ENCODE data around the gene HEATR1. TPM values are rescaled to one million over a fixed set of nuclear protein-coding genes. Genes with fewer than 3 reads are reported as not detected.

Gene HEATR1
- total RNA-seq, 1 experiment from 2014 or later: 68.3 TPM

- Histone ChIP-seq H3K9ac (ENCODE audit: low read length) (no peak overlapping the region), H3K36me3 (ENCODE audit: control insufficient read depth in 1 of 2, insufficient read depth in 2 of 2, low read length in 2 of 2) (no peaks in the 10 kb centered on the region), H3K9me3 (ENCODE audit: control insufficient read depth in 1 of 2, insufficient read depth in 1 of 2, low read depth in 1 of 2, low read length in 2 of 2) (no peaks in the 10 kb centered on the region), H3K79me2 (ENCODE audit: insufficient read depth, low read length) (no peaks in the 10 kb centered on the region), H2AFZ (ENCODE audit: low read depth, low read length, poor library complexity, severe bottlenecking) (no peak overlapping the region), H3K4me1 (ENCODE audit: control insufficient read depth in 1 of 2, insufficient read depth in 2 of 2, low read length in 2 of 2) (no peaks in the 10 kb centered on the region), H3K9me2 (ENCODE audit: insufficient read depth) (no peaks in the 10 kb centered on the region), H4K20me1 (ENCODE audit: insufficient read depth) (no peaks in the 10 kb centered on the region), H3K27ac (ENCODE audit: low read depth, low read length) (no peak overlapping the region), H3K4me2 (ENCODE audit: low read length) (no peak overlapping the region), H3K4me3 (replicated peaks in 1 of 2; ENCODE audit: low read depth in 1 of 2, low read length in 2 of 2) (no peak overlapping the region), H3K27me3 (ENCODE audit: insufficient read depth, low read length) (peaks cover 10% of the 10 kb centered on the region; the same call in 1 of the 2 replicates)
- TF ChIP-seq ZBTB33 (IDR thresholded peaks at IDR 0.05; ENCODE audit: extremely low read depth, insufficient replicate concordance, low read length): no peak
- TF ChIP-seq POLR2AphosphoS5 (IDR thresholded peaks at IDR 0.05; ENCODE audit: low read depth, low read length): no peak
- ChIA-PET CTCF (no interaction called here), POLR2A (no interaction called here), RAD21 (ENCODE audit: low non-redundant PET in 1 of 2, low total read pairs in 2 of 2, uncharacterized antibody in 2 of 2, unreplicated experiment in 2 of 2) (no interaction called here)
- BruUV-seq (replicated peaks): no TSS peak
- no peak for DNase-seq (ENCODE audit: low read depth, low spot score)
- intact Hi-C loops (cut with micrococcal nuclease): no loop called here
- no peak for ATAC-seq
These were observed 31.7 kb upstream of the HEATR1 start for GRCh38 chr1:236636017-236636416.

- Histone ChIP-seq H3K27me3 (ENCODE audit: insufficient read depth, low read length) (peaks cover 10% of the 10 kb centered on the region), H3K36me3 (ENCODE audit: control insufficient read depth in 1 of 2, insufficient read depth in 2 of 2, low read length in 2 of 2) (no peaks in the 10 kb centered on the region), H3K9me3 (ENCODE audit: control insufficient read depth in 1 of 2, insufficient read depth in 1 of 2, low read depth in 1 of 2, low read length in 2 of 2) (no peaks in the 10 kb centered on the region), H2AFZ (ENCODE audit: low read depth, low read length, poor library complexity, severe bottlenecking) (no peak overlapping the region), H3K4me3 (replicated peaks in 1 of 2; ENCODE audit: low read depth in 1 of 2, low read length in 2 of 2) (no peak overlapping the region), H3K9ac (ENCODE audit: low read length) (no peak overlapping the region), H3K4me1 (ENCODE audit: control insufficient read depth in 1 of 2, insufficient read depth in 2 of 2, low read length in 2 of 2) (0 out of 4 replicates have a peak, but pooled peaks cover 0 to 4% of the 10 kb centered on the region in 2 experiments), H4K20me1 (ENCODE audit: insufficient read depth) (no peaks in the 10 kb centered on the region), H3K9me2 (ENCODE audit: insufficient read depth) (no peaks in the 10 kb centered on the region), H3K4me2 (ENCODE audit: low read length) (no peak overlapping the region), H3K79me2 (ENCODE audit: insufficient read depth, low read length) (no peaks in the 10 kb centered on the region), H3K27ac (ENCODE audit: low read depth, low read length) (no peak overlapping the region)
- no peak for DNase-seq (ENCODE audit: low read depth, low spot score)
- RAD21 ChIA-PET (ENCODE audit: low non-redundant PET in 1 of 2, low total read pairs in 2 of 2, uncharacterized antibody in 2 of 2, unreplicated experiment in 2 of 2): no interaction called here
- intact Hi-C loops (cut with micrococcal nuclease): no loop called here
- CTCF ChIA-PET: no interaction called here
- no TSS peak for BruUV-seq (replicated peaks)
- ATAC-seq: no peak
- POLR2A ChIA-PET: no interaction called here
- no peak for TF ChIP-seq ZNF274 (IDR thresholded peaks at IDR 0.05; ENCODE audit: low read depth, low read length)
- TF ChIP-seq YY1 (IDR thresholded peaks at IDR 0.05; ENCODE audit: extremely low read depth, insufficient replicate concordance, low read depth, low read length): no peak
- no peak for TF ChIP-seq ZBTB33 (IDR thresholded peaks at IDR 0.05; ENCODE audit: extremely low read depth, insufficient replicate concordance, low read length)
- TF ChIP-seq JUND (IDR thresholded peaks at IDR 0.05): no peak
- TF ChIP-seq POLR2AphosphoS5 (IDR thresholded peaks at IDR 0.05; ENCODE audit: low read depth, low read length): no peak
- TF ChIP-seq POLR2A (IDR thresholded peaks at IDR 0.05; ENCODE audit: borderline replicate concordance, extremely low read depth, insufficient read depth, insufficient read length): no peak
- TF ChIP-seq MAX (IDR thresholded peaks at IDR 0.05): no peak
- TF ChIP-seq CTCF (IDR thresholded peaks at IDR 0.05 in 2 of 3, conservative IDR thresholded peaks at IDR 0.05 in 1 of 3; ENCODE audit: borderline replicate concordance in 1 of 3, insufficient read depth in 1 of 3, low read depth in 2 of 3, low read length in 2 of 3): no peak
- TF ChIP-seq EZH2phosphoT487 (IDR thresholded peaks at IDR 0.05; ENCODE audit: borderline replicate concordance): no peak
- no peak for TF ChIP-seq EZH2 (IDR thresholded peaks at IDR 0.05)
- no peak for TF ChIP-seq SIN3A (IDR thresholded peaks at IDR 0.05; ENCODE audit: low read depth)
- TF ChIP-seq TCF7L2 (IDR thresholded peaks at IDR 0.05; ENCODE audit: borderline replicate concordance, extremely low read depth, insufficient read depth, insufficient read length): no peak
These were observed 23.6 kb upstream of the HEATR1 start for GRCh38 chr1:236627727-236628408.

Measured in HCT116 (cell line).